Renal cortical epithelial cell (primary cell): ENCODE data around the gene ZMIZ2. TPM values are rescaled to one million over a fixed set of nuclear protein-coding genes. Genes with fewer than 3 reads are reported as not detected.
"Not testable (repeated sequence)": the region's sequence is repeated elsewhere in the genome, so short reads cannot be mapped to it uniquely, and the experiment has no call there.

Source experiments
- DNase-seq: peaks from one replicate; pipeline ENCODE4 v3.0.0-alpha.2; 2011; ENCODE audit warnings: low read depth
- total RNA-seq: library from RNA; depleted of rRNA; stranded (reverse); fragments of >200 nt; gene quantifications from 2 replicates; pipeline ENCODE4 v1.2.3, GENCODE V29; 2014

The ZMIZ2 gene
- 7.5 and 22.7 TPM in 2 replicates for total RNA-seq

- DNase-seq: peak; percentile 42
These were observed at the start of gene ZMIZ2 for GRCh38 chr7:44748045-44748947. Gene ZMIZ2, plus strand, starts transcription at chr7:44748847. Its CDS starts 7,403 bp downstream, at chr7:44756250.

GRCh38 chr7:44699598-44699997 lies 49.0 kb upstream of the ZMIZ2 start:
- not testable (repeated sequence) for DNase-seq

- DNase-seq: no peak
These were observed 48.3 kb upstream of the ZMIZ2 start for GRCh38 chr7:44700322-44700721.

GRCh38 chr7:44703391-44703790 lies 45.3 kb upstream of the ZMIZ2 start:
- DNase-seq: not testable (repeated sequence)

GRCh38 chr7:44703921-44704320 lies 44.7 kb upstream of the ZMIZ2 start:
- no peak for DNase-seq

- DNase-seq: no peak
These were observed 43.2 kb upstream of the ZMIZ2 start for GRCh38 chr7:44705434-44705833.

GRCh38 chr7:44706788-44707557 lies 41.7 kb upstream of the ZMIZ2 start:
- no peak for DNase-seq

GRCh38 chr7:44707558-44708230 lies 41.0 kb upstream of the ZMIZ2 start:
- DNase-seq: no peak

- DNase-seq: no peak
These were observed 39.4 kb upstream of the ZMIZ2 start for GRCh38 chr7:44709011-44709915.

- no peak for DNase-seq
These were observed 38.6 kb upstream of the ZMIZ2 start for GRCh38 chr7:44709945-44710596.

- DNase-seq: no peak
These were observed 37.1 kb upstream of the ZMIZ2 start for GRCh38 chr7:44711528-44711927.

- DNase-seq: peak; percentile 42
These were observed 36.6 kb upstream of the ZMIZ2 start for GRCh38 chr7:44712012-44712411.

- DNase-seq: no peak
These were observed 35.5 kb upstream of the ZMIZ2 start for GRCh38 chr7:44713141-44713540.

GRCh38 chr7:44713680-44714335 lies 34.8 kb upstream of the ZMIZ2 start:
- no peak for DNase-seq

- DNase-seq: no peak
These were observed 32.4 kb upstream of the ZMIZ2 start for GRCh38 chr7:44716205-44716604.

GRCh38 chr7:44720301-44720700 lies 28.3 kb upstream of the ZMIZ2 start:
- no peak for DNase-seq

GRCh38 chr7:44724276-44724675 lies 24.4 kb upstream of the ZMIZ2 start:
- DNase-seq: no peak

GRCh38 chr7:44726250-44726649 lies 22.4 kb upstream of the ZMIZ2 start:
- DNase-seq: not testable (repeated sequence)

- peak; percentile 82 for DNase-seq
These were observed 21.3 kb upstream of the ZMIZ2 start for GRCh38 chr7:44727158-44727936.
